ENCODE measurements around the gene PACRG.

The PACRG gene

GRCh38 chr6:163148451-163149278 lies 420.9 kb downstream of the PACRG start:
- no peak for DNase-seq (ENCODE audit: low read depth)
- no peak overlapping the region for H3K4me3 ChIP-seq (replicated peaks; ENCODE audit: low read depth, low read length)
- TF ChIP-seq CTCF (IDR thresholded peaks at IDR 0.05; ENCODE audit: low read length, missing control alignments): no peak

- no peak for TF ChIP-seq CTCF (IDR thresholded peaks at IDR 0.05; ENCODE audit: low read length, missing control alignments)
- DNase-seq (ENCODE audit: low read depth): no peak
Measured at GRCh38 chr6:163149279-163149848, 421.6 kb downstream of the PACRG start.

GRCh38 chr6:163151212-163151611 lies 423.4 kb downstream of the PACRG start:
- DNase-seq (ENCODE audit: low read depth): no peak
- H3K4me3 ChIP-seq (replicated peaks; ENCODE audit: low read depth, low read length): no peak overlapping the region
- TF ChIP-seq CTCF (IDR thresholded peaks at IDR 0.05; ENCODE audit: low read length, missing control alignments): no peak

More at GRCh38 chr6:163149279-163149848, 421.6 kb downstream of the PACRG start:
- no peak overlapping the region for H3K4me3 ChIP-seq (replicated peaks; ENCODE audit: low read depth, low read length)

- no peak for TF ChIP-seq CTCF (IDR thresholded peaks at IDR 0.05; ENCODE audit: low read length, missing control alignments)
- no peak for DNase-seq (ENCODE audit: low read depth)
- no peak overlapping the region for H3K4me3 ChIP-seq (replicated peaks; ENCODE audit: low read depth, low read length)
Measured at GRCh38 chr6:163152701-163153100, 424.9 kb downstream of the PACRG start.

GRCh38 chr6:163159110-163159509 lies 431.3 kb downstream of the PACRG start:
- no peak for TF ChIP-seq CTCF (IDR thresholded peaks at IDR 0.05; ENCODE audit: low read length, missing control alignments)
- DNase-seq (ENCODE audit: low read depth): no peak
- no peak overlapping the region for H3K4me3 ChIP-seq (replicated peaks; ENCODE audit: low read depth, low read length)

GRCh38 chr6:163159689-163160088 lies 431.9 kb downstream of the PACRG start:
- no peak for TF ChIP-seq CTCF (IDR thresholded peaks at IDR 0.05; ENCODE audit: low read length, missing control alignments)
- no peak overlapping the region for H3K4me3 ChIP-seq (replicated peaks; ENCODE audit: low read depth, low read length)
- no peak for DNase-seq (ENCODE audit: low read depth)
